Vagina (tissue), 2 donors: Measurements from ENCODE around the gene DPM3.

Experiments
- CTCF ChIP-seq, 3 experiments: fragments of 450-650 bp in 2 of 3; fragments of 200-600 bp in 1 of 3; sonication (generic) in 1 of 3; IDR thresholded peaks; one replicate each; pipeline ENCODE4 v1.5.1; 2017 to 2019; ENCODE audit warnings: antibody characterized with exemption in 3 of 3, mild to moderate bottlenecking in 2 of 3, moderate library complexity in 2 of 3
- POLR2A ChIP-seq, 2 donors: fragments of 450-650 bp; IDR thresholded peaks; one replicate each; pipeline ENCODE4 v1.6.1; 2017; ENCODE audit warnings: antibody characterized with exemption in 2 of 2, mild to moderate bottlenecking in 2 of 2, moderate library complexity in 2 of 2

- no peak for TF ChIP-seq CTCF (IDR thresholded peaks at IDR 0.05)
- no peak for TF ChIP-seq POLR2A (IDR thresholded peaks at IDR 0.05)
These were observed 31.8 kb upstream of the DPM3 start for GRCh38 chr1:155171836-155172731.
